ENCODE results near the gene RDH14. TPM values are rescaled to one million over a fixed set of nuclear protein-coding genes. Genes with fewer than 3 reads are reported as not detected.
A peak's percentile ranks its signal among the peaks of the same experiment; 100 is the strongest.

RDH14 gene
- total RNA-seq, 1 experiment from 2014 or later, result 22.4 TPM

DNA sequence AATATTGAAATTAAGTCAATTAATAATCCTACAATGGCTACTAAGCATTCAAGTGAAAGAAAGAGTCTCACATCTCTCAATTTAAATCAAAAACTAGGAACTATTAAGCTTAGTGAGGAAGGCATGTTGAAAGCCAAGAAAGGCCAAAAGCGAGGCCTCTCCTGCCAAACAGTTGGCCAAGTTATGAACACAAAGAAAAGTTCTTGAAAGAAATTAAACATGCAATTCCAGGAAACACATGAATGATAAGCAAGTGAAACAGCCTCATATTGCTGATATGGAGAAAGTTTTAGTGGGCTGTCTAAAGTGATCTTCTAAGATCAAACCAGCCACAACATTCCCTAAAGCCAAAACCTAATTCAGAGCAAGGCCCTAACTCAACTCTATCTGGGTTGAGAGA lies 11.8 kb downstream of the RDH14 start:
- Mint-ChIP-seq H3K4me1 (peaks cover 14% of the 10 kb centered on the region), H3K9me3 (no peaks in the 10 kb centered on the region), H3K27ac (no peak overlapping the region), H3K36me3 (no peaks in the 10 kb centered on the region), H3K4me3 (no peak overlapping the region), H3K27me3 (ENCODE audit: low read depth) (no peaks in the 10 kb centered on the region)
- ChIA-PET POLR2A (no interaction called here), CTCF (no interaction called here)
- TF ChIP-seq JAZF1 (CRISPR knock-in tag; IDR thresholded peaks at IDR 0.05), result no peak
- TF ChIP-seq TEAD4 (CRISPR knock-in tag; IDR thresholded peaks at IDR 0.05), result no peak
- no peak for TF ChIP-seq SOX15 (CRISPR knock-in tag; IDR thresholded peaks at IDR 0.05)
- TF ChIP-seq ZNF423 (CRISPR knock-in tag; IDR thresholded peaks at IDR 0.05), result no peak
- TF ChIP-seq GABPB1 (CRISPR knock-in tag; IDR thresholded peaks at IDR 0.05), result no peak
- TF ChIP-seq TCF7 (CRISPR knock-in tag; IDR thresholded peaks at IDR 0.05; ENCODE audit: low read depth), result no peak
- TF ChIP-seq, protein P1, sequence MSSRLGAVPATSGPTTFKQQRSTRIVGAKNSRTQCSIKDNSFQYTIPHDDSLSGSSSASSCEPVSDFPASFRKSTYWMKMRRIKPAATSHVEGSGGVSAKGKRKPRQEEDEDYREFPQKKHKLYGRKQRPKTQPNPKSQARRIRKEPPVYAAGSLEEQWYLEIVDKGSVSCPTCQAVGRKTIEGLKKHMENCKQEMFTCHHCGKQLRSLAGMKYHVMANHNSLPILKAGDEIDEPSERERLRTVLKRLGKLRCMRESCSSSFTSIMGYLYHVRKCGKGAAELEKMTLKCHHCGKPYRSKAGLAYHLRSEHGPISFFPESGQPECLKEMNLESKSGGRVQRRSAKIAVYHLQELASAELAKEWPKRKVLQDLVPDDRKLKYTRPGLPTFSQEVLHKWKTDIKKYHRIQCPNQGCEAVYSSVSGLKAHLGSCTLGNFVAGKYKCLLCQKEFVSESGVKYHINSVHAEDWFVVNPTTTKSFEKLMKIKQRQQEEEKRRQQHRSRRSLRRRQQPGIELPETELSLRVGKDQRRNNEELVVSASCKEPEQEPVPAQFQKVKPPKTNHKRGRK (CRISPR knock-in tag; IDR thresholded peaks at IDR 0.05; ENCODE audit: borderline replicate concordance), result no peak
- TF ChIP-seq ZNF671 (CRISPR knock-in tag; IDR thresholded peaks at IDR 0.05), result no peak
- no peak for TF ChIP-seq RORB (CRISPR knock-in tag; IDR thresholded peaks at IDR 0.05)
- no peak for TF ChIP-seq SP1 (CRISPR knock-in tag; conservative IDR thresholded peaks at IDR 0.05)
- TF ChIP-seq, protein P2, sequence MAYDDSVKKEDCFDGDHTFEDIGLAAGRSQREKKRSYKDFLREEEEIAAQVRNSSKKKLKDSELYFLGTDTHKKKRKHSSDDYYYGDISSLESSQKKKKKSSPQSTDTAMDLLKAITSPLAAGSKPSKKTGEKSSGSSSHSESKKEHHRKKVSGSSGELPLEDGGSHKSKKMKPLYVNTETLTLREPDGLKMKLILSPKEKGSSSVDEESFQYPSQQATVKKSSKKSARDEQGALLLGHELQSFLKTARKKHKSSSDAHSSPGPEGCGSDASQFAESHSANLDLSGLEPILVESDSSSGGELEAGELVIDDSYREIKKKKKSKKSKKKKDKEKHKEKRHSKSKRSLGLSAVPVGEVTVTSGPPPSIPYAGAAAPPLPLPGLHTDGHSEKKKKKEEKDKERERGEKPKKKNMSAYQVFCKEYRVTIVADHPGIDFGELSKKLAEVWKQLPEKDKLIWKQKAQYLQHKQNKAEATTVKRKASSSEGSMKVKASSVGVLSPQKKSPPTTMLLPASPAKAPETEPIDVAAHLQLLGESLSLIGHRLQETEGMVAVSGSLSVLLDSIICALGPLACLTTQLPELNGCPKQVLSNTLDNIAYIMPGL (CRISPR knock-in tag; IDR thresholded peaks at IDR 0.05), result no peak
- no peak for TF ChIP-seq ZNF121 (CRISPR knock-in tag; IDR thresholded peaks at IDR 0.05)
- TF ChIP-seq NFE2L1 (CRISPR knock-in tag; IDR thresholded peaks at IDR 0.05), result no peak
- TF ChIP-seq, protein P3, sequence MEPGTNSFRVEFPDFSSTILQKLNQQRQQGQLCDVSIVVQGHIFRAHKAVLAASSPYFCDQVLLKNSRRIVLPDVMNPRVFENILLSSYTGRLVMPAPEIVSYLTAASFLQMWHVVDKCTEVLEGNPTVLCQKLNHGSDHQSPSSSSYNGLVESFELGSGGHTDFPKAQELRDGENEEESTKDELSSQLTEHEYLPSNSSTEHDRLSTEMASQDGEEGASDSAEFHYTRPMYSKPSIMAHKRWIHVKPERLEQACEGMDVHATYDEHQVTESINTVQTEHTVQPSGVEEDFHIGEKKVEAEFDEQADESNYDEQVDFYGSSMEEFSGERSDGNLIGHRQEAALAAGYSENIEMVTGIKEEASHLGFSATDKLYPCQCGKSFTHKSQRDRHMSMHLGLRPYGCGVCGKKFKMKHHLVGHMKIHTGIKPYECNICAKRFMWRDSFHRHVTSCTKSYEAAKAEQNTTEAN (CRISPR knock-in tag; IDR thresholded peaks at IDR 0.05), result no peak
- TF ChIP-seq ATF1 (CRISPR knock-in tag; IDR thresholded peaks at IDR 0.05), result no peak
- TF ChIP-seq FOXP1 (CRISPR knock-in tag; IDR thresholded peaks at IDR 0.05; ENCODE audit: borderline replicate concordance), result no peak
- TF ChIP-seq GTF2I (CRISPR knock-in tag; conservative IDR thresholded peaks at IDR 0.05), result no peak
- ATAC-seq (no peak), DNase-seq (ENCODE audit: low spot score) (no peak)

DNA sequence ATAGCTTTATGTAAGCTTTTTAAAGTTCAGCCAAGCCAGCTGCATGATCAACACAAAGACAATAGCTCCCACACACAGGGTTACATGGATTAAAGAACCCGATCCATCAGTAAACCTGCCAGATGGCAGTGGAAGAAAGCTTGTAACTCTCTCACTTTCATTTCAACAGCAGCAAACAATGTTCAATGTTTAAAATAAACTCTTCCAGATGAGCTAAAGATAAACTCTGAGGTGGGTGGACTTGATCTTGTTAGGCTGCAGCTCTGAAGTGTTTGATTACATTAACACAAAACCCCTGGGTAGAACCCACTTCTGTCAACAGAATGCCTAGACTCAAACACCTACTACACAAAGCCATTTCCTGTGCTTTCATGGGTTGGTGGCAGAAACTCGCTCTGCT lies 13.9 kb downstream of the RDH14 start:
- H3K27me3 Mint-ChIP-seq (ENCODE audit: low read depth), result no peaks in the 10 kb centered on the region
- no peak for DNase-seq (ENCODE audit: low spot score)

More for the DNA sequence above, 13.9 kb downstream of the RDH14 start:
- Mint-ChIP-seq H3K4me3 (no peak overlapping the region), H3K4me1 (peaks cover 14% of the 10 kb centered on the region), H3K9me3 (no peaks in the 10 kb centered on the region), H3K36me3 (no peaks in the 10 kb centered on the region), H3K27ac (no peak overlapping the region)
- peak; percentile 90 for ATAC-seq
- POLR2A ChIA-PET, result no interaction called here
- TF ChIP-seq FOXP1 (CRISPR knock-in tag; IDR thresholded peaks at IDR 0.05; ENCODE audit: borderline replicate concordance) (no peak), HMGA2 (CRISPR knock-in tag; IDR thresholded peaks at IDR 0.05) (no peak)
- TF ChIP-seq, protein P4, sequence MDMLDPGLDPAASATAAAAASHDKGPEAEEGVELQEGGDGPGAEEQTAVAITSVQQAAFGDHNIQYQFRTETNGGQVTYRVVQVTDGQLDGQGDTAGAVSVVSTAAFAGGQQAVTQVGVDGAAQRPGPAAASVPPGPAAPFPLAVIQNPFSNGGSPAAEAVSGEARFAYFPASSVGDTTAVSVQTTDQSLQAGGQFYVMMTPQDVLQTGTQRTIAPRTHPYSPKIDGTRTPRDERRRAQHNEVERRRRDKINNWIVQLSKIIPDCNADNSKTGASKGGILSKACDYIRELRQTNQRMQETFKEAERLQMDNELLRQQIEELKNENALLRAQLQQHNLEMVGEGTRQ (CRISPR knock-in tag; IDR thresholded peaks at IDR 0.05), result no peak
- TF ChIP-seq, protein P5, sequence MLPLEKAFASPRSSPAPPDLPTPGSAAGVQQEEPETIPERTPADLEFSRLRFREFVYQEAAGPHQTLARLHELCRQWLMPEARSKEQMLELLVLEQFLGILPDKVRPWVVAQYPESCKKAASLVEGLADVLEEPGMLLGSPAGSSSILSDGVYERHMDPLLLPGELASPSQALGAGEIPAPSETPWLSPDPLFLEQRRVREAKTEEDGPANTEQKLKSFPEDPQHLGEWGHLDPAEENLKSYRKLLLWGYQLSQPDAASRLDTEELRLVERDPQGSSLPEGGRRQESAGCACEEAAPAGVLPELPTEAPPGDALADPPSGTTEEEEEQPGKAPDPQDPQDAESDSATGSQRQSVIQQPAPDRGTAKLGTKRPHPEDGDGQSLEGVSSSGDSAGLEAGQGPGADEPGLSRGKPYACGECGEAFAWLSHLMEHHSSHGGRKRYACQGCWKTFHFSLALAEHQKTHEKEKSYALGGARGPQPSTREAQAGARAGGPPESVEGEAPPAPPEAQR (CRISPR knock-in tag; IDR thresholded peaks at IDR 0.05), result no peak
- CTCF ChIA-PET, result interaction anchor here (0.6 to 1.1 kb wide), 3 partner anchors 26 to 57 kb away, joined by 3 to 7 read pairs (median 3); no protein-coding TSS in a partner anchor

Measured in WTC11 (cell line).